Measurements from ENCODE around the gene TBC1D5.

GRCh38 chr3:17288839-17289399, 453.5 kb downstream of the TBC1D5 start:
- no peak for TF ChIP-seq ZC3H10 (CRISPR knock-in tag; IDR thresholded peaks at IDR 0.05)
- no peak for TF ChIP-seq CREB5 (CRISPR knock-in tag; IDR thresholded peaks at IDR 0.05; ENCODE audit: low read depth)
- no peak for TF ChIP-seq PPARA (CRISPR knock-in tag; IDR thresholded peaks at IDR 0.05; ENCODE audit: borderline replicate concordance)

Measured in SK-N-SH treated with all-trans-retinoic acid at 6 μM for 48 hours (cell line).